Activated CD4-positive, alpha-beta T cell treated with anti-CD3 and anti-CD28 coated beads for 1 hour (primary cell): ENCODE data around the gene ADGRA1.

Experiments
- DNase-seq: peaks from one replicate; pipeline ENCODE4 v3.0.0-alpha.2; 2020

ADGRA1 gene

DNA sequence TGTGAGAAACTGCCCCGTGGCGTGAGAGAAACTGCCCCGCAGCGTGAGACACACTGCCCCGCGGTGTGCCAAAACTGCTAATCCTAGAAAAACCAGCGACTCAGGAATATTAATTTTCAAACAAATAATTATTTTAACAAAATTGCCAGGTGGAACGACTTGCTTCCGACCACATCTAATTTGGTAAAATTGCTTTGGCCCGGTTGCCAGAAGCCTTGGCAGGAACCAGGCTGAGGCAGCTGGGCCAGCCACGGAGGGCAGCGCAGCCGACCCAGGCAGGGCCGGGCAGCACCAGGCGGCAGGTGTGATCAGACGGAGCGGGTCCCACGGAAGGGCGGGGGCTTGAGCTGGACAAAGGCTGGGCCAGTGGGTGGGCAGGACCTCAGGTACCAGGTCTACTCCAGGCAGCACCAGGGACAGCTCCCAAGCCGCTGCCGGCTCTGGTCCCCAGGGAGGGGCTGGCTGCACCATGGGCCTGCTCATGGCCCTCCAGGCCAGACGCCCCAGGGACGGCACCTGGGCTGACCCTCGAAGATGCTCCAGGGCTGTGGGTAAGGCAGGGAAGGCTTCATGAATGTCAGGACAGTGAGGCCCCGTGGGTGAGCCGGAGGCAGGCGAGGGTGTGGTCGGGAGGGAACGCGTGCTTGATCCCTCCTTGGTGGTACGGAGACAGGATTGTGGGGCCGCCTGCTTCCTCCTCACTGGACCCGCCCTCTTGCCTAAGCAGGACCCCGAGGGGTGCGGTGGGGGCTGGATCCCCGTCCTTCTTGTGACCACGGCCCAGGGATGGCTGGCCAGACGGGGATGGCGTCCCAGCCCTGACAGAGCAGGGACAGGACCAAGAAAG is 7.7 kb upstream of the ADGRA1 start:
- no peak for DNase-seq

DNA sequence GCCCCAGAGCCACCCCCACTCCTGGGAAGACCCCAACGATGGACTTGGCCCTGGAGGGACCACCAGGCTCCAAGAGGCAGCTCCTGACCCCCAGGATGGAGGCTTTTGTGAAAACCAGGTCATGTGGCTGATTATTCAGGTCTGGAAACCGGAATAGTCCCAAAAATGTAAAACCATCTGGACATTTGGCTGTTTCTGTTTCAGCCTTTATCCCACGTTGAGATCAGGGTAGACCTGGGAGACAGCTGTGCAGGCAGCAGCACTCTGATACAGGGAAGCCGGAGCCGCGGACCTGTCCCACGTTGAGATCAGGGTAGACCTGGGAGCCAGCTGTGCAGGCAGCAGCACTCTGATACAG is 7.1 kb upstream of the ADGRA1 start:
- DNase-seq: no peak

DNA sequence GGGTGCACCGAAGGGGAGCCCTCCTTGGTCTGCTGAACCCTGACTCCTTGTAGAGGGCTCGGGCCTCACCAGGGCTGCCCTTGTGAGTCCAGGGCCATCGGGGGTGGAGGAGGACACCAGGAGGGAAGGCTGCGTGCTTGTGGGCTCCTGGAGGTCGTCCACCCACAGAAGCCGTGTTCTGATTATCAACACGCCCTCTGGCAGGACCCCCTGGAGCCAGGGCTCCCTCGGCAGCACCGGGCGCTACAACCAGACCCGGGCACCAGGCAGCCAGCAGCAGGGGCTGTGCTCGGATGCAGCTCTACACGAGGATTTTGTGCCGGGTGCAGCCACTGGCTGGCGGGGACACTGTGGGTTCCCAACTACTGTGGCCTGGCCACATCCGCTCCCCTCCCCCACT is 6.1 kb upstream of the ADGRA1 start:
- DNase-seq: no peak

DNA sequence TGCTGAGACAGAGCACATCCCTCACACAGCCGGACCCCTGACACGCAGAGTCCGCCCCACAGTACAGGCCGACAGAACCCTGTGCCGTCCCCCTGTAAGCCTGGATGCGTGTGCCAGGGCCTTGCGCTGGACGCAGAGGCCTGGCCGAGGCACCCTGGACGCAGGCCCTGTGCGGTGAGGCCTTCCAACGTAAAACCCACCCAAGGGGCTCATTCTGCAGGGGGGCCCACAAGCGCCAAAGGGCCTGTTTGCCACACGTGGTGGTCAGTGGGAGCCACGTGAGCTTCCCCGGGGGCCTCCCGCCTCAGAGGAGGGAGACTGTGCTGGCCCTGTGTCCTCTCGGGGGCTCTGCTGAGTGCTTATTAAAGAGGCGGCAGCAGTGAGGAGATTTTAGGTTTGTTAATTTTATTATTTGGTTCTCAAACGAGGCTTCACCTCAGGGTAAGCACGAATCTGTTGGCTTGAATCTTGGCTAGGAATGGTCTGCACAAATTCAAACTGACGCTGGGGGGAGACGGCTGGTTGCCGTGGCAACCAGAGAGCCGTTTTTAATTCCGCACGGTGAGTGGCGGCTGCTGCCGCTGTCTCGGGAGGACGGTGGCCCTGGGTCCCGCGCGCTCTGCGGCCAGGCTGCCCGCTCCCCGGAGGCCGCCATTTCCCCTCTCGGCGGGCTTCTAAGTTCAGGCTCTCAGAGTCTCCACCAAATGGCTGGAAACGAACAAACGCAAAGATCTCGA is 4.9 kb upstream of the ADGRA1 start:
- DNase-seq: no peak

DNA sequence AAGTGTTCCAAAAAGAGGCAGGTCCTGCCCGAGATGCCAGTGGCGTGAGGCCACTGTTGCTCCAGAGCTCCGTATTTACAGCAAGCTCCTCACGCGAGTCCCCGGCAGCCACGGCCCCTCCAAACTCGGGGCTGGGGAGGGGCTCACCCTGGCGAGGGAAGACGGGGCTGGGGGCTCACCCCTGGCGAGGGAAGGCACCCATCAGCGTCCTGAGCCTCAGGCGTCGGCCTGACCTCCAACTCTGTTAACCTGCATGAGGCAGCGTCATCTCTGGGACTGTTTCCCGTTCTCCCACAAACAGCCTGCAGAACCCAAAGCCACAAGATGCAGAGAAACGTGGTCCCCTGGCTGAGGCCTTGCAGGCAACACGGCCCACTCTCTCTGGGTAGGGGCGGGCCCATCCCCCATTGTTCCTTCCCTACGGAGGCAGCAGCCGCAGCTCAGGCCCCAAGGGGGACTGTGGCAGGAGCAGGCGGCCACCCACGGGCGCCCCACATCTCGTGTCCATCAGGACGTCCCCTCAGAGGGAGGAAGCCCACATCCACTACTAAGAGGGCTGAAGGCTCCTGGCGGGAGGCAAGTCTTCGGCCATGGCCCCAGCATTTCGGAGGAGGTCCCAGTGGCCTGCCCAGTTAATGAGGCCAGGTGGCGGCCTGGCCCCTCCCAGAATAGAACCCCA is 4.2 kb upstream of the ADGRA1 start:
- DNase-seq: no peak

DNA sequence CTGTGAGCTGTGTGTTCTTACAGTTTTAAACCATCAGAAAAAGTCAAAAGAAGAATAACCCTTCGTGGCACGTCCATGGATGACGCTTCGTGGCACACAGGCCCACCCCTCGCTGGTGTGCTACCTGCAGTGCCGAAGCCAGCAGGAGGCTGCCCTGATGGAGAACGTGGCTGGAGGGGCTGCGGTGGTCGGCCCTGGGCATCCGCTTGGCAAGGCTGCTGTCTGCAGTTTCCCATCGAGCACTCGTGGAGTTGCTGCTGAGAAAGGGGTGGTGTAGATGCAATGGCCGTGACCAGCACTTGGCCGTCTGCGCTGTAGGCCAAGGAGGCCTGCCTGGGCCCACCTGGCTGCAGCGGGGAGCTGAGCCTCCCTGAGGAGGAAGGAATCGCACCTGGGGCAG is 3.2 kb upstream of the ADGRA1 start:
- DNase-seq: no peak

DNA sequence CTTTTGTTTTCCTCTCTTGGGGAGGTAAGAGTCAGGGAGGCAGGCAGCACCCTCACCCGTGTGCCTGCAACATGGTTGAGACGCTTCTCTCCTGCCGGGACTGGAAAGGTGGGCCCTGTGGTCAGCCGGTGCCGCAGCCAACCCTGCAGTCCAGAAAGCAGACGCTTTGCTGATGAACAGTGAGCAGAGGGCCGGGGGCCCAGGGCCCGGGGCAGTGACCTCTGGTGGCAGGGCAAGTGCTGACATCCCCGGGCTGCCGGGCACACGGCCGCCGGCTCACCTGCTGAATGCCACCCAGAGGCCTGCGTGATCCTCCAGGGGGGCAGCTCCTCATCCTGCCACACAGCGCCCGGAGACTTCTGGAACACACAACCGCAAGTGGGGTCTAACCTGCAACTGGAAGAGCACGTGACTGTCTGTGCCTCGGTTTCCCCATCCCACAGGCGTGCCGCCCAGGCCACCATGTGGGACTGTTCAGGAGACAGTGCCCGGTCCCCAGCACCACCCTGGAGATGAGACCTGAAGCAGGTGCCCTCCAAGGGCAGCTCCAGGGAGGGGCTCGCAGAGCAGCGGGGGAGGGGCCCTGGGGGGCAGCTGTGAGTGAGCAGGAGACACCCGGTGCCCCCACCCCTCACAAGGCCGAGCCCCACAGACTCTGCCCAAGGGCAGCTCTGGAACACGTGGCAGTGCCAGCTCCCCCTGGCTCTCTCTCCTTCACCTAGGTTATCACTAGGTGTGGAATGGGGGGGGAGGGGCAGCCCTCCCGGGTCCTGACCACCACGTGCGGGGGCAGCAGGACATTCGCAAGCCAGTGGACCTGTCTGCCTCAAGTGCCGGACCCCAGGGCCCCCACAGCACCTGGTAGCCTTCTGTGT is 2.2 kb upstream of the ADGRA1 start:
- DNase-seq: no peak

DNA sequence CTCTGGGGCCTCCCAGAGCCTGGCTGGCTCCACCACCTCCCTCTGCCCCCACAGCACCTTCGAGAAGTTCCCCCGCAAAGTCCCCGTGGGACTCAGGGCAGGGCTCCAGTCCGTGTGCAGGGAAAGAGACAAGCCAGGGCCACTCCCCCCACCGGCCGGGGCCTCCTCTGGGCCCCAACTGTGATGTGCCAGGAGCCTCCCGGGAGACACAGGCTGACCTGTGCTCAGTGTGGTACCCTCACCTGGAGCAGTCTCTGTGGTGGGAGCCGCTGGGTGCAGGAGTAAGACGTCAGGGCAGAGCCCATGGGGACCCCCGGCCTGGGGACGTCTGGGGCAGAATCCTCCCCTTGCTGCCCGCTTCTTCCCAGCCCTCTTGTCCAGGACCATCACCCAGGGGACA is 1.5 kb upstream of the ADGRA1 start:
- no peak for DNase-seq

DNA sequence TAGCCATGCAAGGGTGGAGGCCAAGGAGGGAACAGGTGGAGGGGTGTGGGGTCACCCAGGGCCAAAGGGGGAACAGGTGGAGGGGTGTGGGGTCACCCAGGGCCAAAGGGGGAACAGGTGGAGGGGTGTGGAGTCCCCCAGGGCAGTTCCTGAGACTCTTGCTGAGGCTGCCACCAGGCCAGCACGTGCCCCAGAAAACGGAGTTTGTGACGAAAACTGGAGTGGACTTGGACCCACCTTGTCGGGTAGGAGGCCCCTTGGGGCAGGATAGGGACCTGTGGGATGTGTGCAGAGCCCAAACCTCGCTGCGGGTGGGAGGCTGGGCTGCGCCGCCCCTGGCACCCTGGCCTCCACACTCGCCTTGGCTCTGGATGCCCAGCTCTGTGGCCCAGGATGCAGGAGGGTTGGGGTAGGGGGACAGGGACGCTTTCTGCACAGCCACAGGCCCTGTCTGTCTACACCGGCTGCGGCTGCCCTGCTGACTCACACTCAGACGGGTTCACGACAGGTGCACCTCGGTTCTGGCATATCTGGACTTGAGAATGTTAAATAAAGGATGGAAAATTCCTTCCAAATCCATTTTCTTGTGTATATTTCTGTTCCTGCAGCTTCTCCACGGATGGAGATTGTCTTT is 562 bp upstream of the ADGRA1 start:
- DNase-seq: no peak

DNA sequence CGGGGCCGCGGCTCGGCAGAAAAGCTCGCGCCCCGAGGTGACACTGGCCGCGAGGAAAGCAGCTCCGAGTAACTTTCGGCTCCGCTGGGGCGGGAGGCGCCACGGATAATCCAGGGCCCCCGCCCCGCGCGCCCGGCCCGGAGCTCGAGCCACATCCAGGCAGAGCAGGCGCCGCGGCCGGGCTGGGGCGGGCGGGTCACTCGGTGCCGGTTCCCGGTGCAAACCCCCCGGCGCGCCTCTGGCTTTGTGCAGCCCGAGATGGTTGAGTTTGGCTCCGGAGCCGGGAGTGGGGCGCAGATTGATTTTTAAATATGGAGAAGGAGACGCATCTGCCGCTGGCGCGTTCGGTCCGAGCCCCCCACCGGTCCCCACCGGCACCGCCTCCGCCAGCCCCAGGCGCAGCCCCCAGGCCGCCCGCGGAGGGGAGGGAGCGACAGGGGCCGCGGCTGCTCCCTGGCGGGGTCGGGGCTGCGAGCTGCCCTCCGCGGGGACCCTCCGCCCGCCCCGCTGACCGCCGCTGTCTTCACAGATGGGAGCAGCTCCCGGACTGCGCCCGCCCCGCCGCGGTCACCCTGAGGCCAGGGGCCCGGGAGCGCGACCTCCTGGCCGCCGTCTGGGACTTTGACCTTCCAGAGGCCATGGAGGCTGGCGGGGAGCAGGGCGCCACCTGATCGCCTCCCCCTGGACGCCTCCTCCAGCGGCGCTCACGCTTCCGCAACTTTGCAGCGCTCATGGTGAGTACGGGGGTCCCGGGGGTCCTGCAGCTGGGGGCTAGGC is 643 bp downstream of the ADGRA1 start:
- no peak for DNase-seq

DNA sequence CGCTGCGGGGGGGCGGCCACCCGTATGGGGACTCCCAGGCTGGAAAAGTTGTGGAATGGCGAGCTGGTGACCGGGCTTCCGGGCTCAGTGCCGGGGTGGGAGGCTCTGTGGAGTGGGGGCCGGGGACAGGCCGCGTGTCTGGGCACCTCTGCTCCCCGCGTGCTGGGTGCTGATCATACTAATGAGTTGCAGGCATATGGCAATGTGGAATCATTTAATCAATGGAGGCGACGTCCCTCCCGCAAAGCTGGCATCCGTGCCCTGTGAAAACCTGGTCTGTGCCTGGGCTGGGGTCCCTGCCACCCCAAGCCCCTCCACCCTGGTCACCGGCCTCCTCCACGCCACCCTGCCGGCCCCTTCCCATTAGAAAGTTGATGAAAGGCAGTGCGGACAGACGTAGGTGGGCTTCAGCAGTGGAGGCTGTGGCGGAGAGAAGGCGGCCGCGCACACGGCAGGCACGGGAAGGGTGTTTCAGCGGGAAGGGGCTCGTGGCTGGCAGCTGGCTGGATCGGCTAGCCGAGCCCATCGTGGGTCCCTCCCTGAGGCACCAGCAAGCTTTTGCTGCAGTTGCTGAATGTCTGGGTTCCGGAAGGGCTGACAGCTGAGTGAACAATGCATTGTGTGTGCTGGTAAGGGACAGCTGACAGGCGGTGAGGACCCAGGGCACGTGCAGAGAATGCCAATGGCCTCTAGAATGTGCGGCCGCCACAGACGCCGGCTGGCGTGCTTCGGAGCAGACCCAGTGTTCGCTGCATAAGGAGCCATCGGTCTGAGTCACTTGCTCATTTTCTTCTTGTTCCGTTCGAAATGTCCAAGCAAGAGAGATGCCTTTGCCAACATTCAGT is 1.5 kb downstream of the ADGRA1 start:
- DNase-seq: no peak

DNA sequence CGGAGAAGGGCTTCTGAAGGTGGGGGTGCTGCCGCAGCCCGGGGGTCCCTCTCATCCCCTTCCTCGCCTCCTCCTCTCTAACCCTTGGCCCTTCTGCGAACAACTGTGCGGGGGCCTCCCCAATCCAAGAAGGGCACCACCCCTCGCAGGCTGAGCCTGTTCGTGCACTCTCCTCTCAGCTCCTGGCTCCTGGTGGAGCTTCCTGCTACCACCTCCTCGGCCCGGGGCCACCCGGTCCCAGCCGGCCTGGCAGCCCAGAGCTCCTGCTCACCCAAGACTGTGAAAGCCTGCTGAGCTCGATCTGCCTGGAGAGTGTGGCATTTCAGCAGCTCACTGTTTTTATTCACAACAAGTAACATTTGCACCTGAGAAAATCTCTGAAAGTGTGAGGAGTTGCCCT is 2.4 kb downstream of the ADGRA1 start:
- no peak for DNase-seq

DNA sequence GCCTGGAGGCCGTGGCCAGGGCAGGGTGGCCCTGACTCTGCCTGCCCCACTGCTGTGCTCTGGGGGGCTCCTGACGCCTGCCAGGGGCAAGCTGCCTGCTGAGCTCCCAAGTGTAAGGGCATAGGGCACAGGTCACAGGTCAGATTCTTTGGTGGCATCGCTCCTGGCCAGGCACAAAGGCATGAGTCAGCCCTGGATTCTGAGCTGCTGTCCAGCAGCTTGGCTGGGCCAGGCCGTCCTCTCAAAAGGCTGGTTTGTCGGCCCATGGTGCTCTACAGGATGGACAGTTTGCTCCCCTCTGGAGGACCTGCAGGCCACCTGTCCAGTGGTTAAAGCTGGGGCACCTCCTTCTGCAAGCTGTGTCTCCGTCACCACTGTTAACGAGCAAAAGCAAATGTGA is 2.9 kb downstream of the ADGRA1 start:
- no peak for DNase-seq

DNA sequence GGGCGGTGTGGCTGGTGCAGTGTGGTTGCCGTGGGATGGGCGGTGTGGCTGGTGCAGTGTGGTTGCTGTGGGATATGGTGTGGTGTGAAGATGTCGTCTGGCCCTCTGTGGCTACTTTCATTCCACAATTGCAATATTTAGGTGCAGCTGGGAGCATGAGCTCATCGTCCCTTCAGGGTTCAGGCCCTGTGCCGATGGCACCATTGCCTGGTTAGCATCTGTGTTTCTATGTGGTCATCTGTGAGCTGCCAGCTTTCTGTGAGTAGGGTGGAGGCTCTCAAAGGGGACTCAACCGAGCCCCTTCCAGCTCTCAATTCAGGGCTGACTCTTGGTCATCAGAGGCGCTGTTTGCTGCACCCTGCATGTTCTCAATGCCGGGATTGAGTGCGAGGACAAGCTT is 3.6 kb downstream of the ADGRA1 start:
- DNase-seq: no peak

DNA sequence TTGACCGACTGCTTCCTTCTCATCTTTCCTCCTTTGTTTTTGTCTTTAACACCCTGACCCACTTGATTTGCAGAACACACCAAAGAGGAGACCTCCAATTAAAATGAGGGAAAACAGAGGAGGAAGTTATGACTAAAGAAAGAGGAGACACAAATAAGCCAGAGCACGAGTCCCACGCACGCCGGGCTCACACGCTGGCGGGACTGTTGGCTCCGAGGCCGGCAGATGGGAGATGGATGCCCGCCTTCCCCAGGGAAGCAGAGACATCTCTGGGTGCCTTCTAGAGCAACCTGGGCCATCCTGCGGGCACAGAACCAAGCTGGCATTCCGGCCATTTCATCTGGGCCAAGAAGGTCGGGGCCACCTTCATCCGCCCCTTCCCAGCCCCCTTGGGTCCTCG is 5.6 kb downstream of the ADGRA1 start:
- no peak for DNase-seq

DNA sequence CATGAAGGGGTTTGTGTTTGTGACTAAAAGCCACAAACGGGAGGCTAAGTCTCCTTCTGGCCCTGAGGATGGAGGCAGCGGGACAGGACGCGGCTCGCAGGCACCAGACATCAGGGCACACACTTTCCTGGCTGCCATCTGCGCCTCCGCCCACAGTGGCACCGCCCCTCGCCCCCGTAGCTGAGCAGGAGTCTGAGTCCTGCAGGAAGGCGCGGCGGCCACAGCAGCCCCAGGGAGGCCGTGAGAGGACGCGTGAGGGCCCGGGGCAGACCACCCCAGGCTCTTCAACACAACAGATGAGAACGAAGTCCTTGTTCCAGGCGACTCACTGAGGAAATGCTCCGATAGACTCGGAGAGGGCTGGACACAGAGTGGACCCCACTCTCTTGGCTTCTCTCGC is 6.6 kb downstream of the ADGRA1 start:
- no peak for DNase-seq

DNA sequence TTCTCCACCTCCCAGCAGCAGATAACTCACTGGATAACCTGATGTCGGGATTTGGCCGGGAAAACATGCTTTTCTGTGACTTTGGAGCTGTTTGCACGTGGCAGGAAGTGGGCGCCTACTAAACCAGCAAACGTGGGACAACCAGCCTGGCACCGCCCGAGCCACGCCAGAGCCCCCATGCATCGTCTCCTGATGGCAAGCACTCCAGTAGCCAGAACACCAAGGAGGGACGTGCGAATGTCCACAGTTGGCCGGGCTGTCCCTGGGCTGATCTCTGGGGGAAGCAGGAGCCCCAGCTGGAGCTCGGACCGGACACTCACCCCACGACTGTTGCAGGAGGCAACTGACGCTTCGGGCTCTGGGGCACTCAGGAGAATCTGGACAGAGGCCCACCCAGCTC is 7.1 kb downstream of the ADGRA1 start:
- DNase-seq: no peak

DNA sequence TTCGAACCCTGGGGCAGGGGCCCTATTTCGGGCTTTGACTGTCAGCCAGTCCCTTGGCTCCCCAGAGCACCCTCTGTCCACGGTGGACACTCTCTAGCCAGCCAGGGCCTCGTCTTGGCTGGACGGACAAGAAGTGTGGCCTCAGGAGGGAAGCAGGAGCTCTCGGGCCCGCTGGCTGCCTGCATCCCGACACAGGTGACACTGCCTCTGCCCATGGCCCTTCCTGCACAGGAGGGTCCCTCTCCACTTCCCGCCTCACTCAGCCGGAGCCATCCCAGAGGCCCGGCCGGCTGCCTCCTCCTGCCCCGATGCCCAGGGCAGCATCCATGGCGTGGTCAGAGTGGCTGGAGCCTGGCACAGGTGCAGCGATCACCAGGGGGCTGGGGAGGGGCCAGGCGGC is 7.9 kb downstream of the ADGRA1 start:
- no peak for DNase-seq

DNA sequence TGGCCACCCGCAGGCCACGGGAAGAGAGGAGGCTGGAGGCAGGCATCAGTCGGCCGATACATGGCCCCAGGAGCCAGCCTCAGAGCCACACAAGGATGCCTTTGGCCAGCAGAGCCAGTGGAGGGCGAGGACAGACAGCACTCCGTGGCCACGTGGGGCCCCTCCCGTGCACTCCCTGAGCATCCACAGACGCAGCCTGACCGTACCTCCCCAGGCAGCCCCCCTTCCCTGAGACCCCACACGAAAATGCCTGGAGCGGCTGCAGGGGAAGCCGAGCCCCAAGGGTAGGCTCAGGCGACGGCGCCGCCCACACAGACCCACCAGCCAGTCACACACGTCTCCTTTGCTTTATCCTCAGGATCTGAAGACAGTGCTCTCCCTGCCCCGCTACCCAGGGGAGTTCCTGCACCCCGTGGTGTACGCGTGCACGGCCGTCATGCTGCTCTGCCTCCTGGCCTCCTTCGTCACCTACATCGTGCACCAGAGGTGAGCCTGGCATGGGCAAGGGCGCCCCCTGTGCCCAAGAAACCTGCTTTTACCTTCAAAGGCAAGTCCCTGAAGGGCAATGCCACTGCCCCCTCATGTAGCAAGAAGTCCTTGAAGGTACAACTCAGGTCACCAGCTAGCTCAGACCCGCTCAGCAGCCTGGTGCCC is 9.0 kb downstream of the ADGRA1 start:
- DNase-seq: no peak

DNA sequence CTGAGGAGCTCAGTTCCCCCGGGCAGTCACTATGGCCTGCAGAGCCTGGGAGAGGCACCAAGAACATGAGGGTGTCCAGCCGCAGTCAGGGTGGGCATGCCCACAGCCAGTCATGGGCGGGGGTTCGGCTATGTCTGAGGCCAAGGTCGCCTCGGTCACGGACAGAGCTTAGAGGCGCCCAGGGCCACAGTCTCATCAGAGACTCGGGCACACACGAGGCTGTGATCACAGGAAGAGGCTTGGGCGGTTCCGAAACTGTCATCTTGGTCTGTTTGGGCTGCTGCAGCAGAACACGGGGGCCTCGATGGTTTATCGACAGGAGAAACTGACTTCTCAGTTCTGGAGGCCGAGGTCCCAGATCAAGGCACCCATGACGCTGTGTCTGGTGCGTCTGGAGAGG is 9.7 kb downstream of the ADGRA1 start:
- DNase-seq: no peak
